Natural killer cell (primary cell): ENCODE data around the gene PLB1. TPM values are rescaled to one million over a fixed set of nuclear protein-coding genes. Genes with fewer than 3 reads are reported as not detected.

ENCODE experiments used
- ATAC-seq, 3 donors: fragments of 150-1000 bp in 2 of 3; fragments of 200-7000 bp in 1 of 3; cut with Tn5 transposase; 1 replicate in 1 of 3; 2 replicates in 2 of 3; pipeline ENCODE4 v1.10.0; 2021; ENCODE audit warnings: mild to moderate bottlenecking in 2 of 3, moderate library complexity in 2 of 3
- DNase-seq, 2 donors: peaks; one replicate each; pipeline versions ENCODE4 v3.0.0 to v3.0.0-alpha.2; 2013 to 2021; ENCODE audit warnings: mixed read lengths in 1 of 2
- H3K27ac ChIP-seq: one replicate; pipeline ENCODE4 v1.5.1; 2013; ENCODE audit warnings: mild to moderate bottlenecking, low read length
- H3K27me3 ChIP-seq: one replicate; pipeline ENCODE4 v1.6.1; 2013; ENCODE audit warnings: low read length; ENCODE audit not compliant: control insufficient read depth, insufficient read depth
- H3K36me3 ChIP-seq: one replicate; pipeline ENCODE4 v1.6.1; 2013; ENCODE audit warnings: low read length; ENCODE audit not compliant: control insufficient read depth, insufficient read depth
- H3K4me1 ChIP-seq: one replicate; pipeline ENCODE4 v1.6.1; 2013; ENCODE audit warnings: low read length; ENCODE audit not compliant: control insufficient read depth, insufficient read depth
- H3K4me3 ChIP-seq: one replicate; pipeline ENCODE4 v1.5.1; 2013; ENCODE audit warnings: low read length
- H3K9me3 ChIP-seq: one replicate; pipeline ENCODE4 v1.6.1; 2013; ENCODE audit warnings: low read length; ENCODE audit not compliant: control insufficient read depth, insufficient read depth
- H3K27ac Mint-ChIP-seq, 2 donors: one replicate each; pipeline ENCODE4 v1.8.0; 2022; ENCODE audit warnings: mild to moderate bottlenecking in 2 of 2, mixed read lengths in 2 of 2, moderate library complexity in 1 of 2
- H3K27me3 Mint-ChIP-seq, 2 donors: one replicate each; pipeline ENCODE4 v1.8.0; 2022; ENCODE audit warnings: low read depth in 2 of 2, mixed read lengths in 2 of 2
- H3K36me3 Mint-ChIP-seq: one replicate; pipeline ENCODE4 v1.8.0; 2022; ENCODE audit warnings: mixed read lengths
- H3K4me1 Mint-ChIP-seq, 2 donors: one replicate each; pipeline ENCODE4 v1.8.0; 2022; ENCODE audit warnings: mixed read lengths in 2 of 2
- H3K4me3 Mint-ChIP-seq: one replicate; pipeline ENCODE4 v1.8.0; 2022; ENCODE audit warnings: mild to moderate bottlenecking, moderate library complexity, mixed read lengths
- H3K9me3 Mint-ChIP-seq, 2 donors: one replicate each; pipeline ENCODE4 v1.8.0; 2022; ENCODE audit warnings: mixed read lengths in 2 of 2
- WGBS: methylation state at CpG from one replicate; pipeline ENCODE4 v1.1.7; 2013; ENCODE audit warnings: missing lambda C conversion rate; ENCODE audit not compliant: insufficient coverage; 5-methylcytosine and 5-hydroxymethylcytosine counted together
- intact Hi-C: fragments of 100-400 bp; cut with micrococcal nuclease; formaldehyde crosslinking; loops from one replicate; pipeline ENCODE4 v1.14.2; 2022
- total RNA-seq, 4 donors: library from RNA; stranded (reverse); fragments of 120-200 nt in 1 of 4; gene quantifications; one replicate each; pipeline versions ENCODE4 v1.2.3 to v1.2.4, GENCODE V29; 2013 to 2022
- TF ChIP-seq, protein P1 (sequence below): fragments of 200-600 bp; IDR thresholded peaks from one replicate; pipeline ENCODE4 v1.8.0; 2022; ENCODE audit warnings: antibody characterized with exemption

The PLB1 gene
- total RNA-seq, 3 donors from 2014 or later (not counting 1 experiment from before 2014, with no cell fraction given), result 1.7 to 2.6 (median 1.9) TPM

DNA sequence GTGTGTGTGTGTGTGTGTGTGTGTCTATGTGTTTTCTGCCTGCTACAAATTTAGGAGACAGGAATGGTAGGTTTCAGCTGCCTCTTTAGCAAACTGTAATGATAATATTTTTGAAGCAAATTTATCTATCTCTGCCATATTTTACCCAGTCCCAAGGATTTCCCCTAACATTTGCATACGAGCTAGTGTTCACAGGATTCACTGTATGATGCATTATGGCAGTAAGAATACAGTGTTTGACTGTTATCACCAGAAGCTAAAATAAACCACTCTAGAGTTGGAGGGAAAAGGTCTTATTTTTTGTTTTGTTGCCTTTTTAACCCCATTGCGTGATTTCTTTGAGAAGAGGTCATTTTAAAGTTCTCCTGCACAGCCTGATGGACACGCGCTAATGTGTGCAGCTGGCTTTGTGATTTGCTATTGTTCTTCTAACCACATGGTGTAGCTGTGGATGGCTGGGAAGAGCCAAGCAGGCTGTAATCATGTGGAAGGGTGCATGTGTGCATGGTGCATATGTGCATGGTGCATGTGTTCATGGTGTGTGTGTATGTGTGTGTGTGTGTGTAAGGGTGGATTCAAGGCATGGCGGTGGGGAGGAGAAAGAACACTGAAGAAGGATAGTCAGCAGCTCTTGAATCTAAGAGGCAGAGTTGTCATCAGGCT is 62.4 kb downstream of the PLB1 start:
- H3K36me3 ChIP-seq, result no peaks in the 10 kb centered on the region
- H3K9me3 Mint-ChIP-seq, result no peaks in the 10 kb centered on the region
- DNase-seq (no peak), ATAC-seq (no peak)
- no peaks in the 10 kb centered on the region for H3K27me3 Mint-ChIP-seq
- no peaks in the 10 kb centered on the region for H3K4me1 ChIP-seq
- intact Hi-C loops, result no loop called here
- H3K4me3 ChIP-seq, result no peak overlapping the region
- no peak overlapping the region for H3K27ac ChIP-seq
- H3K27ac Mint-ChIP-seq, result no peak overlapping the region
- no peaks in the 10 kb centered on the region for H3K4me1 Mint-ChIP-seq
- H3K27me3 ChIP-seq, result no peaks in the 10 kb centered on the region
- 95% methylated on average over 4 of the region's 5 CpGs for WGBS
- no peaks in the 10 kb centered on the region for H3K9me3 ChIP-seq
- TF ChIP-seq, protein P1, sequence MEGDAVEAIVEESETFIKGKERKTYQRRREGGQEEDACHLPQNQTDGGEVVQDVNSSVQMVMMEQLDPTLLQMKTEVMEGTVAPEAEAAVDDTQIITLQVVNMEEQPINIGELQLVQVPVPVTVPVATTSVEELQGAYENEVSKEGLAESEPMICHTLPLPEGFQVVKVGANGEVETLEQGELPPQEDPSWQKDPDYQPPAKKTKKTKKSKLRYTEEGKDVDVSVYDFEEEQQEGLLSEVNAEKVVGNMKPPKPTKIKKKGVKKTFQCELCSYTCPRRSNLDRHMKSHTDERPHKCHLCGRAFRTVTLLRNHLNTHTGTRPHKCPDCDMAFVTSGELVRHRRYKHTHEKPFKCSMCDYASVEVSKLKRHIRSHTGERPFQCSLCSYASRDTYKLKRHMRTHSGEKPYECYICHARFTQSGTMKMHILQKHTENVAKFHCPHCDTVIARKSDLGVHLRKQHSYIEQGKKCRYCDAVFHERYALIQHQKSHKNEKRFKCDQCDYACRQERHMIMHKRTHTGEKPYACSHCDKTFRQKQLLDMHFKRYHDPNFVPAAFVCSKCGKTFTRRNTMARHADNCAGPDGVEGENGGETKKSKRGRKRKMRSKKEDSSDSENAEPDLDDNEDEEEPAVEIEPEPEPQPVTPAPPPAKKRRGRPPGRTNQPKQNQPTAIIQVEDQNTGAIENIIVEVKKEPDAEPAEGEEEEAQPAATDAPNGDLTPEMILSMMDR, result no peak
- H3K4me3 Mint-ChIP-seq, result no peak overlapping the region
- no peaks in the 10 kb centered on the region for H3K36me3 Mint-ChIP-seq

DNA sequence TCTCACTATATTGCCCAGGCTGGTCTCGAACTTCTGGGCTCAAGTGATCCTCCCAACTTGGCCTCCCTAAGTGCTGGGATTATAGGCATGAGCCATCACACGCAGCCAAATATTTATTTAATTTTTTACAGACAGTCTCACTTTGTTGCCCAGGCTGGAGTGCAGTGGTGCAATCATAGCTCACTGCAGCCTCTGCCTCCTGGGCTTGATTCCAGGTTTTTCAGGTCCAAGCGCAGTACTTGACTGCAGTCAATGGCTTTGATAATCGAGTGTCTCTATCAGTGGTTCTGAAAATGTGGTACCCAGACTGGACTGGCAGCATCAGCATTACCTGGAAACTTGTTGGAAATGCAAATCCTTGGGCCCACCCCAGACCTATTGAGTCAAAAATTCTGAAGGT is 63.1 kb downstream of the PLB1 start:
- ATAC-seq, result no peak
- intact Hi-C loops, result no loop called here
- 93% methylated on average over 4 of the region's 4 CpGs for WGBS

DNA sequence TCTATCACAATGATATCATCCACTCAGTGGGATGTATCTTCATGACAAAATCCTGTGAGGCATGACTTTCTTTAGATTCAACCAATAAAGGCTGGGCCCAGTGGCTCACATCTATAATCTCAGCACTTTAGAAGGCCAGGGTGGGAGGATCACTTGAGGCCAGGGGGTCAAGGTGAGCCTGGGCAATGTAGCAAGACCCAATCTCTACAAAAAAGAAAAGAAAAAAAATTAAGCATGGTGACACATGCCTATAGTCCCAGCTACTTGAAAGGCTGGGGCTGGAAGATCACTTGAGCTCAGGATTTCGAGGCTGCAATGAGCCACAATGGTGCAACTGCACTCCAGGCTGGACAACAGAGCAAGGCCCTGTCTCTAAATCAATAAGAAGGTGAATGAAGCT is 68.0 kb downstream of the PLB1 start:
- intact Hi-C loops, result loop anchor here (10.0 kb wide), 1 partner anchor 191 kb away; the partner anchor contains the start of gene PPP1CB
- H3K4me3 Mint-ChIP-seq, result no peak overlapping the region
- no peak overlapping the region for H3K27ac Mint-ChIP-seq

More for the DNA sequence above, 63.1 kb downstream of the PLB1 start:
- Mint-ChIP-seq H3K4me3 (no peak overlapping the region), H3K27me3 (no peaks in the 10 kb centered on the region), H3K9me3 (no peaks in the 10 kb centered on the region), H3K36me3 (no peaks in the 10 kb centered on the region), H3K4me1 (no peaks in the 10 kb centered on the region), H3K27ac (no peak overlapping the region)
- Histone ChIP-seq H3K27ac (no peak overlapping the region), H3K4me3 (no peak overlapping the region), H3K36me3 (no peaks in the 10 kb centered on the region), H3K27me3 (no peaks in the 10 kb centered on the region), H3K9me3 (no peaks in the 10 kb centered on the region), H3K4me1 (no peaks in the 10 kb centered on the region)
- TF ChIP-seq, protein P1, result no peak
- no peak for DNase-seq

More for the DNA sequence above, 68.0 kb downstream of the PLB1 start:
- Mint-ChIP-seq H3K27me3 (no peaks in the 10 kb centered on the region), H3K9me3 (no peaks in the 10 kb centered on the region), H3K4me1 (peaks cover 5 to 9% of the 10 kb centered on the region in 2 donors), H3K36me3 (no peaks in the 10 kb centered on the region)
- Histone ChIP-seq H3K4me1 (peaks cover 14% of the 10 kb centered on the region), H3K36me3 (no peaks in the 10 kb centered on the region), H3K4me3 (no peak overlapping the region), H3K27ac (no peak overlapping the region), H3K9me3 (no peaks in the 10 kb centered on the region), H3K27me3 (no peaks in the 10 kb centered on the region)
- DNase-seq (no peak), ATAC-seq (no peak)
- TF ChIP-seq, protein P1, result no peak
- 83% methylated on average over 1 of the region's 1 CpG for WGBS
